H1 (cell line): Measurements from ENCODE around the gene RAB31. TPM values are rescaled to one million over a fixed set of nuclear protein-coding genes. Genes with fewer than 3 reads are reported as not detected.

ENCODE experiments used
- CHD2 ChIP-seq: IDR thresholded peaks from 2 replicates; pipeline ENCODE4 v1.6.1; 2012; ENCODE audit warnings: low read length, improper control_type of control experiment
- CTCF ChIP-seq, 3 experiments: IDR thresholded peaks; 1 replicate in 2 of 3; 2 replicates in 1 of 3; pipeline versions ENCODE4 v1.5.1 to v1.6.1; 2011; ENCODE audit warnings: low read length in 3 of 3, mild to moderate bottlenecking in 3 of 3, inconsistent platforms in 2 of 3, low read depth in 1 of 3, moderate library complexity in 1 of 3; ENCODE audit not compliant: insufficient read depth in 1 of 3; ENCODE audit errors: control extremely low read depth in 1 of 3
- RFX5 ChIP-seq: IDR thresholded peaks from 2 replicates; pipeline ENCODE4 v1.6.1; 2011; ENCODE audit warnings: low read depth, low read length, improper control_type of control experiment, borderline replicate concordance
- TCF12 ChIP-seq: IDR thresholded peaks from 2 replicates; pipeline ENCODE4 v1.6.1; 2011; ENCODE audit warnings: low read depth, mild to moderate bottlenecking, low read length
- polyA plus RNA-seq, 7 experiments: library from polyadenylated mRNA; depleted of rRNA in 3 of 7; stranded (reverse) in 5 of 7; unstranded in 2 of 7; fragments of >200 nt in 5 of 7; fragments of 200-250 nt in 2 of 7; gene quantifications; 1 replicate in 5 of 7; 2 replicates in 1 of 7; 4 replicates in 1 of 7; pipeline versions ENCODE4 v1.2.1 to v1.2.3, GENCODE V29; 2011 to 2013; ENCODE audit warnings: missing spikeins in 2 of 7, mixed read lengths in 2 of 7
- total RNA-seq: library from RNA; stranded (reverse); fragmentation: NEBNext Ultra II Directional; extraction: Animal tissue kit (Norgen Biotek cat#: 25700); gene quantifications from 2 replicates; pipeline ENCODE4 v1.2.1, GENCODE V29; 2021
- TF ChIP-seq, protein P1 (sequence below): fragments of 300-600 bp; sonication (generic); IDR thresholded peaks from 2 replicates; pipeline ENCODE4 v1.7.1; 2012; ENCODE audit warnings: low read length, moderate library complexity, mild to moderate bottlenecking, inconsistent platforms; ENCODE audit not compliant: insufficient replicate concordance

RAB31 gene
- total and polyA plus RNA-seq, 2 of the 8 experiments (the other 6 are each of a cell fraction or from before 2014, with no cell fraction given) = 15.2 to 40.9 TPM

- TF ChIP-seq CTCF (IDR thresholded peaks at IDR 0.05; ENCODE audit: control extremely low read depth in 1 of 3, insufficient read depth in 1 of 3, low read depth in 1 of 3, low read length in 3 of 3) = no peak
- no peak for TF ChIP-seq TCF12
- TF ChIP-seq, protein P1, sequence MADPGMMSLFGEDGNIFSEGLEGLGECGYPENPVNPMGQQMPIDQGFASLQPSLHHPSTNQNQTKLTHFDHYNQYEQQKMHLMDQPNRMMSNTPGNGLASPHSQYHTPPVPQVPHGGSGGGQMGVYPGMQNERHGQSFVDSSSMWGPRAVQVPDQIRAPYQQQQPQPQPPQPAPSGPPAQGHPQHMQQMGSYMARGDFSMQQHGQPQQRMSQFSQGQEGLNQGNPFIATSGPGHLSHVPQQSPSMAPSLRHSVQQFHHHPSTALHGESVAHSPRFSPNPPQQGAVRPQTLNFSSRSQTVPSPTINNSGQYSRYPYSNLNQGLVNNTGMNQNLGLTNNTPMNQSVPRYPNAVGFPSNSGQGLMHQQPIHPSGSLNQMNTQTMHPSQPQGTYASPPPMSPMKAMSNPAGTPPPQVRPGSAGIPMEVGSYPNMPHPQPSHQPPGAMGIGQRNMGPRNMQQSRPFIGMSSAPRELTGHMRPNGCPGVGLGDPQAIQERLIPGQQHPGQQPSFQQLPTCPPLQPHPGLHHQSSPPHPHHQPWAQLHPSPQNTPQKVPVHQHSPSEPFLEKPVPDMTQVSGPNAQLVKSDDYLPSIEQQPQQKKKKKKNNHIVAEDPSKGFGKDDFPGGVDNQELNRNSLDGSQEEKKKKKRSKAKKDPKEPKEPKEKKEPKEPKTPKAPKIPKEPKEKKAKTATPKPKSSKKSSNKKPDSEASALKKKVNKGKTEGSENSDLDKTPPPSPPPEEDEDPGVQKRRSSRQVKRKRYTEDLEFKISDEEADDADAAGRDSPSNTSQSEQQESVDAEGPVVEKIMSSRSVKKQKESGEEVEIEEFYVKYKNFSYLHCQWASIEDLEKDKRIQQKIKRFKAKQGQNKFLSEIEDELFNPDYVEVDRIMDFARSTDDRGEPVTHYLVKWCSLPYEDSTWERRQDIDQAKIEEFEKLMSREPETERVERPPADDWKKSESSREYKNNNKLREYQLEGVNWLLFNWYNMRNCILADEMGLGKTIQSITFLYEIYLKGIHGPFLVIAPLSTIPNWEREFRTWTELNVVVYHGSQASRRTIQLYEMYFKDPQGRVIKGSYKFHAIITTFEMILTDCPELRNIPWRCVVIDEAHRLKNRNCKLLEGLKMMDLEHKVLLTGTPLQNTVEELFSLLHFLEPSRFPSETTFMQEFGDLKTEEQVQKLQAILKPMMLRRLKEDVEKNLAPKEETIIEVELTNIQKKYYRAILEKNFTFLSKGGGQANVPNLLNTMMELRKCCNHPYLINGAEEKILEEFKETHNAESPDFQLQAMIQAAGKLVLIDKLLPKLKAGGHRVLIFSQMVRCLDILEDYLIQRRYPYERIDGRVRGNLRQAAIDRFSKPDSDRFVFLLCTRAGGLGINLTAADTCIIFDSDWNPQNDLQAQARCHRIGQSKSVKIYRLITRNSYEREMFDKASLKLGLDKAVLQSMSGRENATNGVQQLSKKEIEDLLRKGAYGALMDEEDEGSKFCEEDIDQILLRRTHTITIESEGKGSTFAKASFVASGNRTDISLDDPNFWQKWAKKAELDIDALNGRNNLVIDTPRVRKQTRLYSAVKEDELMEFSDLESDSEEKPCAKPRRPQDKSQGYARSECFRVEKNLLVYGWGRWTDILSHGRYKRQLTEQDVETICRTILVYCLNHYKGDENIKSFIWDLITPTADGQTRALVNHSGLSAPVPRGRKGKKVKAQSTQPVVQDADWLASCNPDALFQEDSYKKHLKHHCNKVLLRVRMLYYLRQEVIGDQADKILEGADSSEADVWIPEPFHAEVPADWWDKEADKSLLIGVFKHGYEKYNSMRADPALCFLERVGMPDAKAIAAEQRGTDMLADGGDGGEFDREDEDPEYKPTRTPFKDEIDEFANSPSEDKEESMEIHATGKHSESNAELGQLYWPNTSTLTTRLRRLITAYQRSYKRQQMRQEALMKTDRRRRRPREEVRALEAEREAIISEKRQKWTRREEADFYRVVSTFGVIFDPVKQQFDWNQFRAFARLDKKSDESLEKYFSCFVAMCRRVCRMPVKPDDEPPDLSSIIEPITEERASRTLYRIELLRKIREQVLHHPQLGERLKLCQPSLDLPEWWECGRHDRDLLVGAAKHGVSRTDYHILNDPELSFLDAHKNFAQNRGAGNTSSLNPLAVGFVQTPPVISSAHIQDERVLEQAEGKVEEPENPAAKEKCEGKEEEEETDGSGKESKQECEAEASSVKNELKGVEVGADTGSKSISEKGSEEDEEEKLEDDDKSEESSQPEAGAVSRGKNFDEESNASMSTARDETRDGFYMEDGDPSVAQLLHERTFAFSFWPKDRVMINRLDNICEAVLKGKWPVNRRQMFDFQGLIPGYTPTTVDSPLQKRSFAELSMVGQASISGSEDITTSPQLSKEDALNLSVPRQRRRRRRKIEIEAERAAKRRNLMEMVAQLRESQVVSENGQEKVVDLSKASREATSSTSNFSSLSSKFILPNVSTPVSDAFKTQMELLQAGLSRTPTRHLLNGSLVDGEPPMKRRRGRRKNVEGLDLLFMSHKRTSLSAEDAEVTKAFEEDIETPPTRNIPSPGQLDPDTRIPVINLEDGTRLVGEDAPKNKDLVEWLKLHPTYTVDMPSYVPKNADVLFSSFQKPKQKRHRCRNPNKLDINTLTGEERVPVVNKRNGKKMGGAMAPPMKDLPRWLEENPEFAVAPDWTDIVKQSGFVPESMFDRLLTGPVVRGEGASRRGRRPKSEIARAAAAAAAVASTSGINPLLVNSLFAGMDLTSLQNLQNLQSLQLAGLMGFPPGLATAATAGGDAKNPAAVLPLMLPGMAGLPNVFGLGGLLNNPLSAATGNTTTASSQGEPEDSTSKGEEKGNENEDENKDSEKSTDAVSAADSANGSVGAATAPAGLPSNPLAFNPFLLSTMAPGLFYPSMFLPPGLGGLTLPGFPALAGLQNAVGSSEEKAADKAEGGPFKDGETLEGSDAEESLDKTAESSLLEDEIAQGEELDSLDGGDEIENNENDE = no peak
- no peak for TF ChIP-seq CHD2
- no peak for TF ChIP-seq RFX5
- TF ChIP-seq, all 59 proteins: peak for 0
Observed at GRCh38 chr18:9824474-9824832, 116.4 kb downstream of the RAB31 start (continued).
